ENCODE results near the gene SMYD3.

GRCh38 chr1:246491551-246492053 is 15.5 kb downstream of the SMYD3 start:
- TF ChIP-seq POLR2A (IDR thresholded peaks at IDR 0.05): no peak
- TF ChIP-seq CTCF (IDR thresholded peaks at IDR 0.05): no peak
- TF ChIP-seq POLR2AphosphoS5 (IDR thresholded peaks at IDR 0.05; ENCODE audit: insufficient read depth in 1 of 2, low read depth in 1 of 2): no peak
